Measurements from ENCODE around the gene GPN1.
A peak's percentile ranks its signal among the peaks of the same experiment; 100 is the strongest.

Gene GPN1

DNA sequence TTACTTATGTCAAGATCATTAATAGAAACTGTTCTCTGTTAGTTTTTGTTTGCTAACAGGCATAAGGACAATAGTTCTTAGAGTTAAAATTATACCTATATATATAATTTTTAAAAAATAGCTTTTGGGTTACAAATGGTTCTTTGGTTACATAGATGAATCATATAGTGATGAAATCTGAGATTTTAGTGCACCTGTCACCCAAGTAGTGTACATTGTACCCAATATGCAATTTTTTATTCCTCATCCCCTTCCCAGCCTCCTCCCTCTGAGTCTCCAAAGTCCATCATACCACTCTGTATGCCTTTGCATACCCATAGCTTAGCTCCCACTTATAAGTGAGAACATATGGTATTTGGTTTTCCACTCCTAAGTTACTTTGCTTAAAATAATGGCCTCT lies 61.2 kb downstream of the GPN1 start:
- DNase-seq (ENCODE audit: low spot score): no peak
- Histone ChIP-seq H3K4me1 (ENCODE audit: insufficient read depth, poor library complexity, severe bottlenecking) (peaks cover 12% of the 10 kb centered on the region), H3K36me3 (ENCODE audit: low read depth) (peaks cover 72% of the 10 kb centered on the region), H3K27ac (ENCODE audit: poor library complexity, severe bottlenecking) (peak overlapping the region; percentile 16), H3K9me3 (ENCODE audit: severe bottlenecking) (no peaks in the 10 kb centered on the region), H3K27me3 (ENCODE audit: insufficient read depth, poor library complexity, severe bottlenecking) (no peaks in the 10 kb centered on the region), H3K4me3 (ENCODE audit: severe bottlenecking) (no peak overlapping the region)
- ATAC-seq (ENCODE audit: low read depth): no peak
- TF ChIP-seq CTCF (IDR thresholded peaks at IDR 0.05; ENCODE audit: poor library complexity, severe bottlenecking): no peak

DNA sequence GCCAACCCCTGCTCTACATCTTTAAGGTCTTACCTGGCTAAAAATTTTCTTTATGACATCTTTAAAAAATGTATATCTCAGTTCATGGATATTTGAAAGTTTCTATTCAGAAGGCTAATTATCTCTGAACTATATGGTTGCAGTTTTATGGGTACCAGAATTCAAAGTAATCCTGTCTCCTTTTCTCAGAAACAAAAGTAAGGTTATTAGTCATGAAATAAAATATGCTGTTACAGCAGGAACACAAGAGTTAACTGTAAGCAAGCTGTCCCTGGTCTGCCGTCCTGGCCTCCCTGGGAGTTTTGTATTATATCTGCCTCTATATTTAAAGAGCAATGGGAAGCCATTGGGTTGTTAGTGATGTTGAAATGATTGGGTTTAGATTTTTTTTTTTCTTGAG lies 68.8 kb downstream of the GPN1 start:
- no peak overlapping the region for H3K4me3 ChIP-seq (ENCODE audit: severe bottlenecking)

More for the DNA sequence above, 68.8 kb downstream of the GPN1 start:
- H3K4me1 ChIP-seq (ENCODE audit: insufficient read depth, poor library complexity, severe bottlenecking): no peaks in the 10 kb centered on the region
- no peak for TF ChIP-seq CTCF (IDR thresholded peaks at IDR 0.05; ENCODE audit: poor library complexity, severe bottlenecking)
- H3K36me3 ChIP-seq (ENCODE audit: low read depth): peaks cover 33% of the 10 kb centered on the region
- ATAC-seq (ENCODE audit: low read depth) (no peak), DNase-seq (ENCODE audit: low spot score) (no peak)
- no peaks in the 10 kb centered on the region for H3K9me3 ChIP-seq (ENCODE audit: severe bottlenecking)
- H3K27me3 ChIP-seq (ENCODE audit: insufficient read depth, poor library complexity, severe bottlenecking): no peaks in the 10 kb centered on the region
- H3K27ac ChIP-seq (ENCODE audit: poor library complexity, severe bottlenecking): no peak overlapping the region
